NOMO-1 treated with dmso at 0.1 percent for 144 hours (cell line): Measurements from ENCODE around the gene HES4.
"Not testable (repeated sequence)": the region's sequence is repeated elsewhere in the genome, so short reads cannot be mapped to it uniquely, and the experiment has no call there.

Source experiments
- DNase-seq: peaks from one replicate; lab custom pipeline; 2025; ENCODE audit not compliant: unreplicated experiment; lab: John Stamatoyannopoulos, UW

The HES4 gene

DNA sequence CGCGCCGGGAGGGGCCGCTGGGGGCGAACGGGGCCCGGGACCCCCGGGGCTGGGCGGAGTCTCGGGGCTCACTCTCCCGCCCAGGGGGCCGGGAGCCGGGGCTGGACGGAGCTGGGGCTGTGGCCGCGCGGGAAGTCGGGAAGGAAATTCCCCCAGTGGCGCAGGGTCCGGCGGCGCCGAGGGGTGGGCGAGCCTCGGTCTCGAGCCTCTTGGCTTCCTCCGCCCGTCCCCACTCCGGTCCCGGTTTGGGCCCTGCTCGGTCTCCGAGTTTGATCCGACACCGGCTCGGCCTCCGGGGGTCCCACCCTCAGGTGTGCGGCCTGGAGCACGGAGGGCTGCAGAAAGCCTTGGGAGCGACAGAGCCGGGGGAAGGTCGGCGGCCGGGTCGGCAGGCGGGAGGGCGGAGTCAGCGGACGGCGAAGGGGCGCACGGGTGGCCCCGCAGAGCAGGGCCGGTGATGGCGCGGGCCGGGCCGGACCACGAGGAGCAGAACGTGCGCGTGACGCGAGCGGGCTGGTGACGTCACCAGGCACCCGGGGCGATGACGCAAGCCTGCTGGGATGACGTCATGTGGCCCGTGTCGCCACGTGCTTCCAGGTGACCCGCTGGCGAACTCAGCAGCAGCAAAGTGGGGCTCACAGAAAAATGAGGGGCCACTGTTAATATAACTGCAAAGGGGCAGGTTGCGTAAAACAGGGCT, 610 bp upstream of the HES4 start:
- no peak for DNase-seq

DNA sequence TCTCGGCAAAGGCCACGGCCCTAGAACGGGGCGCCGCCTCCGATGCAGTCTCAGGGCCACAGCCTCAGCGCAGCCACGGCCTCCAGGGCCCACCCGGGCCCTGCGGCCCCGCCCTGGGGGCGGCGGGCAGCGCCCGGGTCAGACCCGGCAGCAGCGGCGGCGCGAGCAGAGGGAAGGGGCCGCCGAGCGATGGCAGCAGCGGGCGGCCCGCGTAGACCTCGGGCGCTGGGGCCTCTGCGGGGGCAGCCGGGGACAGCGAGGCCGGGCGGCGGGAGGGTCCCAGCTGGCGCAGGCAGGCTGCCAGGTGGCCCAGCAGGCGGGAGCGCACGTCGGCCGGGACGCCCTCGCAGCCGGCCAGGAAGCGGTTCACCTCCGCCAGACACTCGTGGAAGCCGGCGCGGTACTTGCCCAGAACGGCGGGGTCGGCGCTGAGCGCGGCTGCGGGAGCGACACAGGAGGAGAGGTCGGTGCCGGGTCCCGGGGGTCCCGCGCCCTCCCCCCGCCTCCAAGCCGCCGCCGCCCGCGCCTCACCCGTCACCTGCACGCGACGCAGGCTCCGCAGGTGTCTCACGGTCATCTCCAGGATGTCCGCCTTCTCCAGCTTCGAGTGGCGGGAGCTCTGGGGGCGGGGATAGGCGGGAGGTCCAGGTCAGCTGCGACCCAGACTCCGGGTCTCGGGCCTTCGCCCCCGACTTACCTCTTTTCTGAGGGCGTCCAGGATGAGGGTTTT, 737 bp downstream of the HES4 start:
- DNase-seq = no peak

DNA sequence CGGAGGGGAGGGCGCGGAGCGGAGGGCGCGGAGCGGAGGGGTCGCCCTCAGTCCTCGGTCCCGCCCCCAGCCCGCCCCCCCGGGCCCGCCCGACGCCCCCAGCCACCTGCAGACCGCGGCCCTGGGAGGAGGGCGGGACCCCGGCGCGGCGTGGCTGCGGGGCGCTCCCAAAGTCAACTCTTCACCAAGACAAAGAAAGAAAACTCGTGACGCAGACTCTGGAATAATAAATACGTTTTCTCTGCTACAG, 1.2 kb downstream of the HES4 start:
- DNase-seq = no peak

DNA sequence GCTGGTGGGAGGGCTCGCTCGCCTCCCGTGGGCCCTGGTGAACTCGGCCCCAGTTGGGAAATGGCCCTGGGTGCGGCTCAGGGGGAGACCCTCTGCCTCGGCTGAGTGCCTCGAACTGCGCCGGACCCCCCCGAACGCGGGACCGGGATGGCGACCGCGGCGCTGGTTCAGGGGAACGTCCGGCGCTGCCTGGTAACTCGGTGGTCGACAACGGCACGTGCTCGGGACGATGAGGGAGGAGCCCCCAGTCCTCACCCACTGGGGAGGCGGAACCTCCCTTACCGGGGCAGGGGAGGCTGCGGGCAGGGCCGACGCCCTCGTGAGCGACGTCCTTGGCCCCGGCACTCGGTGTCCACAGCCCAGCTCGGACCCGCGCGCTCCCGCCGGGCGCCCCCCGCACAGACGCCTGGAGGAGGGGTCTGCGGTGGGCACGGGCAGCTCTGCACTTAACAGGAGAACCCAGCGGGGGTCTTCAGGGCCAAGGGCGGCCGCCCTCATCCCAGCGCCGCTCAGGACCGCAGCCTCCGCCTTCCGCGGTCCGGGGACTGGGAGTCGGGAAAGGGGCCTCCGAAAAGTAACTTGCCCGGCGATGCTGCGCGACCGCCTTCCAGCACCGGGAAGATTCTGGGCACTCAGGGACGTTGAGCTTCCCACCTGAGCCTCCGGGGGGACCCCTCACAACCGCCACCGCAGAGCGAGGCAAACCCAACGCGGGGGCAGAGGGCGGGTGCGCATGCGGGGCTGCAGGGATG, 1.7 kb downstream of the HES4 start:
- no peak for DNase-seq

DNA sequence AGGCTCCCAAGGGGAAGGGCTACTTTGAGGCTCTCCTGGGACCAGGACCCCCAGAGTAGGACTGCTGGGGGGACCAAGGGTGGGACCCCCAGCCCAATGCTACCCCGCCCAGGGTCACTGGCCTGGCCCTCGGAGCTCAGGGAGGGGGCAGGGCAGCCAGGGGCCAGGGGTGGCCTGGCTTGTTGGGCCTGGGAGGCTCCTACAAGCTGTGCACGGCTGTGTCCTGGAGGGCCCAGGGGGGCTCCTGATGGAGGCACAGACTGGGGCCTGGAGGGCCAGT, 2.2 kb downstream of the HES4 start:
- DNase-seq = no peak

DNA sequence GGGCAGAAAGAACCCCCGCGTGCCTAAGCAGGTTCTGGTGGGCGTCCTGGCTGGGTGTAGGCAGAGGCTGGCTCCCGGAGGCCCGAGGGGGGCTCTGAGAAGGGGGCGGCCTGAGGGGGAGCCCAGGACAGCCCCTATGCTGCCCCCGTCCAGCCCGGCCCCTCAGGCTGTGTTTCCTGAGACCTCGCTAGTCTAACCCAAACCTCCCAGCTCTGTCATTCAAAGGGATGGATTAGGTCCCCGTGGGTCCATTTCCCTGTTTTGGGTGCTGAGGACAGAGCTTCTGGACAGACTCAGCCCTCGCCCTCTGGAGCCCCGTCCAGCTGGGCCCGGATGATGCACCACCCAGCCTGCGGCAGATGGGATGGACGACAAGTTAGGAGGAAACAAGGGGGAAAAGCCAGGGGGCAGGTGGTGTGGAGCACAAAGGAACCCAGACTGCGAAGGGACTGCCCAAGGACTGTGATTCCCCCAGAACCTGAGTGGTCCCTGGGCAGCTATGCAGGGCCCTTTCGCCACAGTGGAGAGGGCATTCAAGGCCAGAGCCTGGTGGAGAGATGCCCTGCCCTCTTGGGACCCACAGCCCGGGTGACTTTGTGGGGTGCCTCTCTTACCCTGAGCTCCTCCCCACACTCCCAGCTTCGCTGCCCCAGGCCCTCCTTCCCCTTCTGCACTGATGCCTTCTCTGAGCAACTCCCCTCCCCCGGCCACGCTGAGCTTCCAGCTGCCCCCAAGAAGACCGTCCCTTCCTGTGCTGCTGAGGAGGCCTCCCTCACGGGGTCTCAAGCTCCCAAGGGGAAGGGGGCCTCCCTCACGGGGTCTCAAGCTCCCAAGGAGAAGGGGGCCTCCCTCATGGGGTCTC, 2.8 kb downstream of the HES4 start:
- DNase-seq = no peak

DNA sequence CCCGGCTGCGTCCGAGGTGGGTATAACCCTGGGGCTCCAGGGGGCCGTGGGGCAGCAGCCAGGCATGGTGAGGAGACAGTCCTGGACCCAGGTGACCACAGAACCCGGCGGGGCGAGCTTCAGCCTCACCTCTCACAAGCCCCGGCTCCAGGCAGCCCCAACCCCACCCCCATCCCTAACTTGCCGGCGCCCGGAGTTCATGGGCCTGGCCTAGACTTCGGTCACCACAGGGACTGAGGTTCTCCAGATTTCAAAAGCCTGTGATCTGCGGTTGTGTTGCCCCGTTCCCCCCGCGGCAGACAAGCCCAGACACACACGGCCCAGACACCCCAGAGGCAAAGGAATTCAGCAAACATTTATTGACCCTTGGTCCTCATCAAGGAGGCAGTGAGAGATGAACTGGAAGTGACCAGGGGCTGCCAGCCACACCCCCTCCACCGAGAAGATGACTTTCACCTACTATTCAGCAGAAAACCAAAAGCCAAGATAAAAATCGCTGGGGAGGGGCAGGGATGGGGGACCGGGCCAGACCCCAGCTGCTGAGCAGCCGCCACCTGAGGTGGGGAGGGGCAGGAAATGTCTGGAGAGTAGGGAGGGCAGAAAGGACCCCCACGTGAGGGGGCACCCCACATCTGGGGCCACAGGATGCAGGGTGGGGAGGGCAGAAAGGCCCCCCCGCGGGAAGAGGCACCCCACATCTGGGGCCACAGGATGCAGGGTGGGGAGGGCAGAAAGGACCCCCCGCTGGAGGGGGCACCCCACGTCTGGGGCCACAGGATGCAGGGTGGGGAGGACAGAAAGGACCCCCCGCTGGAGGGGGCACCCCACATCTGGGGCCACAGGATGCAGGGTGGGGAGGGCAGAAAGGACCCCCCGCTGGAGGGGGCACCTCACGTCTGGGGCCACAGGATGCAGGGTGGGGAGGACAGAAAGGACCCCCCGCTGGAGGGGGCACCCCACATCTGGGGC, 3.9 kb downstream of the HES4 start:
- DNase-seq = no peak

DNA sequence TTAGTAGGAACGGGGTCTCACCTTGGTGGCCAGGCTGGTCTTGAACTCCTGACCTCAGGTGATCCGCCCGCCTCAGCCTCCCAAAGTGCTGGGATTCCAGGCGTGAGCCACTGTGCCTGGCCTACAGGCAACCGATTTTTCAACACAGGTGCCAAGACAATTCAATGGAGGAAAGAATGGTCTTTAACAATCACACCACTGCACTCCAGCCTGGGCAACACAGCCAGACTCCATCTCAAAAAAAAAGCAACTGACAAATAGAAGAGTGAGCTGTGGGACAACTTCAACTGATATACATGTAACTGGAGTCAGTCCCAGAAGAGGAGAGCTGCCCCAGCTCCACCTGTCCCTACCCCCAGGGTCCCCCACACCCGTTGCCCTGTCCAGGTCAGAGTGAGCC, 5.4 kb downstream of the HES4 start:
- not testable (repeated sequence) for DNase-seq

DNA sequence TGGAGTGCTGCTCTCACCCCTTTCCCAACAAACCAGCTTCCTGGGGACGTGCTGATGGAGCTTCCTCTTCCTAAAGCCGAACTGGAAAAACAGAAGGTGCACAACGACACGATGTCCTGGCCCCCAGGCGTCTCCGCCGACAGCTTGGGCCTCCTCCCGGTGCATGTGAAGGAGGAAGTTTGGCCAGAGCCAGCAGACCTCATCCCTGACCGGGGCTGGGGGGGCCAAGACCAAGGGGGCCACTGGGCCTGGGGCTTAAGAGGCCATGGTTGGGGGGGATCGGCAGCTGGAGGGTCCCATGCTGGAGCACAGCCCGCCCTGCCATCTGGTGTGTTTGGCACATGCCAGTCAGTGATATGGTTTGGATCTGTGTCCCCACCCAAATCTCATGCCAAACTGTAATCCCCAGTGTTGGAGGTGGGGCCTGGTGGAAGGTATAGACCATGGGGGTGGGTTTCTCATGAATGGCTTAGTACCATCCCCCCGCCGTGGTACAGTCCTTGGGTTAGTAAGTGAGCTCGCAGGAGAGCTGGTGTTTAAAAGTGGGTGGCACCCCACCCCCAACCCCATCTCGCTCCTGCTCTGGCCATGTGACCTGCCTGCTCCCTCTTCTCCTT, 6.4 kb downstream of the HES4 start:
- no peak for DNase-seq

DNA sequence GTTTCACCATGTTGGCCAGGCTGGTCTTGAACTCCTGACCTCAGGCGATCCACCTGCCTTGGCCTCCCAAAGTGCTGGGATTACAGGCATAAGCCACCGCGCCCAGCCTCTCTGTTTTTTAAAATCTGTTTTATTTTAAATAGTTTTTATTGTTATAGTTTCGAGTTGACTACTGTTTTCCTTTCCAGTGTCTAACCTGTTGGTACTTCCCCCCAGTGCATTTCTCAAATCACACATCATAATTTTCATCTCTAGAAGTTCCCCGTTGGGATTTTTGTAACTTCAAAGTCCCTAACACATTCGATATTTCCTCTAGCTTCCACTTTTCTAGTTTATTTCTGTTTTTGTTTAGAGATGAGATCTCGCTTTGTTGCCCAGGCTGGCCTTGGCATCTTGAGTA, 7.5 kb downstream of the HES4 start:
- no peak for DNase-seq

DNA sequence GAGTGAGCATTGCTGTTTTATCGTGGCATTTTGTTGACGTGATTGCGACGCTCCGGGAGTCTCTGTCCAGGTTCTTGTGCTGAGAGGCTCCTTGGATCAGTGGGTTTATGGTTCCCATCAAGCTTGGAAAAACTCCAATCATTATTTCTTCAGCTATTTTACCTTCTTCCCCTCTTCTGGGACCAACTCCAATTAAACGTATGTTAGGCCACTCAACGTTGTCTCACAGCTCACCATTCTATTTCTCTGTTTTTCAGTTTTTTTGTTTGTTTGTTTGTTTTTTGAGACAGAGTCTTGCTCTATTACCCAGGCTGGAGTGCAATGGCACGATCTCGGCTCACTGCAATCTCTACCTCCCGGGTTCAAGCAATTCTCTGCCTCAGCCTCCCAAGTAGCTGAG, 8.0 kb downstream of the HES4 start:
- DNase-seq = no peak

DNA sequence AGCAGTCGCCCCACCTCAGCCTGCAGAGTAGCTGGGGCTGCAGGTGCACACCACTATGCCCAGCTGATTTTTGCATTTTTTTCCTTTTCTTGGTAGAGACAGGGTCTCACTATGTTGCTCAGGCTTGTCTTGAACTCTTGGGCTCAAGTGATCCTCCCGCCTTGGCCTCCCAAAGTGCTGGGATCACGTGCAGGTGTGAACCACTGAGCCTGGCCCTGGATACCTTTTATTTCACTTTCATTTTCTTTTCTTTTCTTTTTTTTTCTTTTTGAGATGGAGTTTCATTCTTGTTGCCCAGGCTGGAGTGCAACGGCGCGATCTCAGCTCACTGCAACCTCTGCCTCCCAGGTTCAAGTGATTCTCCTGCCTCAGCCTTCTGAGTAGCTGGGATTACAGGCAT, 8.6 kb downstream of the HES4 start:
- DNase-seq = not testable (repeated sequence)

DNA sequence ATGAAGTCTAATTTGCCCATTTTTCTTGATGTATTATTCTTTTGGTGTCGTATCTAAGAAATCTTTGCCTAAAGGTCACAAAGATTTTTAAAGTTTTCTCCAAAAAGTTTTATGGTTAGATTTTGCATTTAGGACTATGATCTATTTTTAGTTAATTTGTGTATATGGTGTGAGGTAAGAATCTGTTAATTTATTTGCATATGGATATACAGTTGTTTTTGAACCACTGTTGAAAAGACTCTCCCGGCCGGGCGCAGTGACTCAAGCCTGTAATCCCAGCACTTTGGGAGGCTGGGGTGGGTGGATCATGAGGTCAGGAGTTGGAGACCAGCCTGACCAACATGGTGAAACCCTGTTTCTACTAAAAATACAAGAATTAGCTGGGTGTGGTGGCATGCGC, 11.8 kb downstream of the HES4 start:
- DNase-seq = not testable (repeated sequence)

DNA sequence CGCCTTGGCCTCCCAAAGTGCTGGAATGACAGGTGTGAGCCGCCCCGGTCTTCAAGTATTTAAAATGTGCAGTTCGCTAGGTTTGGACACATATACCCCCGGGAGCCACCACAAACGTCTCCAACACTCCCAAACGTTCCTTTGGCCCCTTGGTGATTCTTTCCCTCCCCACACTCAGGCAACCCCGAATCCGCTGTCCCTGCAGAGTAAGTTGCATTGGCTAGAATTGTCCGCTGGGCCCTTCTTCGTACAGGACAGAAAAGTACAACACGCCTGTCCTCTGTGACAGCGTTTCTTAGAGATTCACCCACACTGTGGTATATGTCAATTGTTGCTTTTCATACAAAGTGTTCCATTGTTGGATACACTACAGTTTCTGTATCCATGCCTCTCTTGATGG, 14.8 kb downstream of the HES4 start:
- no peak for DNase-seq

DNA sequence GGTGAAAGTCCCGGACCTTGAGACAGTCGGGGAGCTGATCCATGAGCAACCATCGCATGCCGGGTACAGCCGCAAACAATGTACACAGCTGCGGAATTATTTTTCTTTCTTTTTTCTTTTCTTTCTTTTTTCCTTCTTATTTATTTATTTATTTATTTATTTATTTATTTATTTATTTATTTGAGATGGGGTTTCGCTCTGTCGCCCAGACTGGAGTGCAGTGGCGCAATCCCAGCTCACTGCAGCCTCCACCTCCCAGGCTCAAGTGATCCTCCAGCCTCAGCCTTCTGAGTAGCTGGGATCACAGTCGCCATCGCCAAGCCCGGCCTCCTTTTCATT, 15.5 kb downstream of the HES4 start:
- DNase-seq = no peak

DNA sequence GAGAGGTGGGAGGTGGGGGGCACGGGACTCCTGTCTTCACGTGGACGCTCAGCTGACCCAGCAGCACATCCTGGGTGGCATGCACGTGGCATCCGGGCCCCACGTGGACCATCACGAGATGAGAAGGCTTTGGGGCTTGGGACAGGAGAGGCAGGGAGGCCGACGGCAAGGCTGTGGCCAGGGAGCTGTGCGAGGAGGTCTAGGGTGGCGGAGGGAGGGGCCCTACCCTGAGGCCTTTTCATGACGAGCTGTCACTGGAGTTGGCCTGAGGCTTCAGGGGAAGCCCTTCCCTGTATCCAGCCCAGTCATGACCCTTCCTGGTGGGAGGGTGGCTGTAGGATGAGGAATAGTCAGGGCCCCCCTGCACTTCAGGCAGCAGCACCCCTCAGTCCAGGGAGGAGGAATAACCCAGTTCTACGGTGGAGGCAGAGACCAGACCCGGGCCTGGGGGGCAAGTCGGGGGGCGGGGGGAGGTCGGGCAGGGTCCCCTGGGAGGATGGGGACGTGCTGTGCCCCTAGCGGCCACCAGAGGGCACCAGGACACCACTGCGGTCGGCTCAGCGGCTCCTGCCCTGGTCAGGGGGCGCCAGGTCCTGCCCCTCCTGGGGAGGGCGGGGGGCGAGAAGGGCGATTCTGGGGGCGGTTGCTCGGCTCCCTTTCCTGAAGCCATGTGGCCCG, 16.0 kb downstream of the HES4 start:
- no peak for DNase-seq

DNA sequence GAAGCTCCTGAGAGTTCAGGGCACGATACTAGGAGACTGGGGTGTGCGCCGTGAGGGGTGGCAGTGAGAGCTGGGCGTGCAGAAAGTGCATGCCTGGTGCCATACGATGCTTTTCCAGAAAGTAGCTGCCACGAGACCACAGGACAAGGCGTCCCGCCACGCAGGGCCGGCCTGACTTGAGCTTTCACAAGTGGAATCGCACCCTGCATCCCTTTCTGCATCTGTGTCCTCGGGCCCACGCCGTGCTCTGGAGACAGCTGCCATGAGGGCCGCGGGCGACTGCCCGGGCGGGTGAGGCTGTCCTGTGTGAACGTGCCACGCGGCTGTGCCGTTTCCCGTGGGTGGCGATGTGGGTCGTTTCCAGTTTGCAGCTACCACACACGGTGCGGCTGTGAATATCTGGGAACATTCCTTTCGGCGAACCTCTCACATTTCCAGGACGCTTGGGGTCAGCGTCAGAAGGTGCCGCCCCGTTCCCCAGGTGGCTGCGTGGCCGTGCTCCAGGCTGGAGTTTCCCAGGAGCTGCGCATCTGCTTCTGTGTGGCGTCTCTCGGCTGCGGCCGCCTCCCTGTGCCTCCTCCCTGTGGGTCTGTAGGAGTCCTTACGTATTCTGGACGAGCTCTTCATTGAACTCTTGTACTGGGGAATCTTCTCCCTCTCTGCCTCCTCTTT, 17.0 kb downstream of the HES4 start:
- no peak for DNase-seq

DNA sequence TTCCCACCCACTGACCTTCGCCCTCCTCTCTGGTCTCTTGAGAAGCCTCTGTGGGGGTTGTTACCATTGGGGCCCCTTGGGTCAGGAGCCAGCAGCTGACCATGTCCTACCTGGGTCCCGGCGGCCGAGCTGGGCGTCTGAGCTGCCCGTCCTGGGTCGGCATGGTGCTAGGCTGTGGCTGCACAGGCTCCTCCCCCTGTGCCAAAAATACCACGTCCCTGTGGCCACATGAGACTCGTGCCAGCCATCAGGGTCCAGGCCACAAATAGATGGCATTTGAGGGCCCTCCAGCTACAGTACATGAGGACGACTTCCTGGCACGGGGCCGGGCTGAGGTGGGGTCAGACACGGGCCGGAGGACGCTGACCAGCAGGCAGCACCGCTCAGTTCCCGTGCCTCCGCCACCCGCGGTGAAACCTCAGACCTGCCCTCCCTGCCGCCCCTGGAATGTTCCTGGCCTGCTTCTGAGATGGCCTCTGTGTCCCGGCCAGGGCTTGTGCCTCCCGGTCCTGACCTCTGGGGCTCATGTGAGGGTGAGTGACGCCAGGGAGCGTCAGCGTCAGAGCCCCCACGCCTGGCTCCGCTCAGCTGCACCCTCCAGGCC, 17.8 kb downstream of the HES4 start, which contains the start of gene PERM1:
TSS of gene PERM1 (minus strand) at position 139 of the 604 bp plus-strand sequence. CDS start 1,064 bp downstream, outside the sequence.
- no peak for DNase-seq
